Aorta (tissue), 5 donors: ENCODE data around the gene SLCO2B1. TPM values are rescaled to one million over a fixed set of nuclear protein-coding genes. Genes with fewer than 3 reads are reported as not detected.

ENCODE experiments used
- ATAC-seq: fragments of 200-7000 bp; cut with Tn5 transposase; one replicate; pipeline ENCODE4 v1.9.1; 2022; ENCODE audit warnings: moderate library complexity; ENCODE audit not compliant: low FRiP score
- DNase-seq, 2 donors: peaks; one replicate each; pipeline ENCODE4 v3.0.0-alpha.2; 2020
- H3K27ac ChIP-seq, 2 donors: one replicate each; pipeline ENCODE4 v1.5.1; 2013; ENCODE audit warnings: low read length in 2 of 2, mild to moderate bottlenecking in 2 of 2, moderate library complexity in 2 of 2, control low read depth in 1 of 2, inconsistent platforms in 1 of 2, low read depth in 1 of 2
- H3K27me3 ChIP-seq, 2 donors: one replicate each; pipeline ENCODE4 v1.6.1; 2013; ENCODE audit warnings: control low read depth in 1 of 2, low read length in 1 of 2, mild to moderate bottlenecking in 1 of 2, moderate library complexity in 1 of 2; ENCODE audit not compliant: insufficient read depth in 2 of 2, control insufficient read depth in 1 of 2
- H3K36me3 ChIP-seq, 2 donors: one replicate each; pipeline ENCODE4 v1.6.1; 2013; ENCODE audit warnings: control low read depth in 1 of 2, low read length in 1 of 2, mild to moderate bottlenecking in 1 of 2; ENCODE audit not compliant: insufficient read depth in 2 of 2, control insufficient read depth in 1 of 2
- H3K4me1 ChIP-seq, 2 donors: one replicate each; pipeline ENCODE4 v1.6.1; 2013; ENCODE audit warnings: low read length in 2 of 2, control low read depth in 1 of 2, mild to moderate bottlenecking in 1 of 2, moderate library complexity in 1 of 2; ENCODE audit not compliant: insufficient read depth in 2 of 2, control insufficient read depth in 1 of 2
- H3K4me3 ChIP-seq, 2 donors: one replicate each; pipeline ENCODE4 v1.5.1; 2013; ENCODE audit warnings: low read length in 2 of 2, control low read depth in 1 of 2, mild to moderate bottlenecking in 1 of 2
- H3K9me3 ChIP-seq: one replicate; pipeline ENCODE4 v1.6.1; 2013; ENCODE audit warnings: mild to moderate bottlenecking, low read length; ENCODE audit not compliant: control insufficient read depth
- WGBS, 2 donors: extraction: QIAGEN DNeasy Blood & Tissue Kit; methylation state at CpG; one replicate each; pipeline ENCODE4 v1.1.7; 2013; 5-methylcytosine and 5-hydroxymethylcytosine counted together
- intact Hi-C, 2 donors: fragments of 100-400 bp; cut with DNase I; formaldehyde crosslinking; loops; one replicate each; pipeline versions ENCODE4 v1.14.2 to v1.15.0; 2022
- polyA plus RNA-seq, 2 donors: library from polyadenylated mRNA; stranded (reverse); fragments of 200-250 nt; gene quantifications; one replicate each; pipeline ENCODE4 v1.2.3, GENCODE V29; 2013
- total RNA-seq, 2 donors: library from RNA; stranded (reverse); fragmentation: NEBNext Ultra II Directional; extraction: Animal tissue kit (Norgen Biotek cat#: 25700); gene quantifications; one replicate each; pipeline ENCODE4 v1.2.1, GENCODE V29; 2021
- donor health status: healthy with polysubstance abuse.
- donor health status: Bipolar disorder and iron deficiency.
- donor health status: DM: no; HTN: no; CAD: no.
- donor health status: DM: no; HTN: no; CAD: no.
- donor health status: DM: yes; HTN: yes; CAD: no.

SLCO2B1 gene
- total and polyA plus RNA-seq, 4 donors = 3.3 to 144 (median 48.3) TPM

DNA sequence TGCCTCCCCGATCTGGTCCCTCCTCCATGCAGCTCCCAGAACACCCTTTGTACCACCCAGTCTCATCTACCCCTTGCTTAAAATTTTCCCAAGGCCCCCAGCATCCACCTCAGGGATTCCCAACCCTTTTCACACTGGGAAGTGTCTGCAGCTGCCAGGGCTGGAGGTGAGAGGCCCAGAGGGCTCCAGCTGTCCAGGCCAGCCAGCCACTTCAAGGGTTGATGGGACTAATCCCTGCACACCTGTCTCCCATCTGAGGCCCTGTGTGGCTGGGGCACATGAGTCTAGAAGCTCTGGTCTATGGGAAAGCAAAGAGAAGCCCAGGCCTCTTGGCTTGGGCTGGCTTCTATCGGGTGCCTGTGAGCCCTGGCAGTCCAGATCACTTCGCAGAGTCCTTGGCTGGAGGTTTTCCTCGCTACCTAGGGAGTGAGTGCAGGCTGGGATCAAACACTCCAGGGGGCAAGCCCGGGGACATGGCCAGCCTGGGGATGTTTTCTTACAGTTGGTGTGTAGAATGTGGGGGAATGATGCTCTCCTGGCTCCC lies 48.6 kb downstream of the SLCO2B1 start:
- no peaks in the 10 kb centered on the region for H3K9me3 ChIP-seq
- 62 to 75% methylated on average over 5 of the region's 5 CpGs for WGBS, 2 donors
- intact Hi-C loops = loop anchor here in 1 of 2 donors (5.0 kb wide), 1 partner anchor 57 kb away; no protein-coding TSS in a partner anchor
- H3K36me3 ChIP-seq = no peaks in the 10 kb centered on the region
- no peaks in the 10 kb centered on the region for H3K27me3 ChIP-seq
- no peaks in the 10 kb centered on the region for H3K4me1 ChIP-seq
- DNase-seq (no peak), ATAC-seq (no peak)
- no peak overlapping the region for H3K4me3 ChIP-seq
- no peak overlapping the region for H3K27ac ChIP-seq

DNA sequence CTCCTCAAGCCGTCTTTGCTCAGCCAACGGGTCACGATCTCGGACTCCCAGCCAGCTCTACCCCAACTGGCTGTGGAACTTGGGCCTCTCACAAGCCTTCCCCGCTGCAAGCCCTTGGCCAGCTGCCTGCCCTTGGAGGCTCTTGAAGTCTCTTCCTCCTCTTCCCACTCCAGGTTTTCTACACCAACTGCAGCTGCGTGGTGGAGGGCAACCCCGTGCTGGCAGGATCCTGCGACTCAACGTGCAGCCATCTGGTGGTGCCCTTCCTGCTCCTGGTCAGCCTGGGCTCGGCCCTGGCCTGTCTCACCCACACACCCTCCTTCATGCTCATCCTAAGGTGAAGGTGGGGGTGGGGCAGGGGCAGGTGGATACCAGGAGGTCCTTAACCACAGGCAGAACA lies 49.1 kb downstream of the SLCO2B1 start:
- no peak overlapping the region for H3K27ac ChIP-seq
- H3K27me3 ChIP-seq = no peaks in the 10 kb centered on the region
- no peak for DNase-seq
- WGBS, 2 donors = 44 to 60% methylated on average over 10 of the region's 10 CpGs
- no peak overlapping the region for H3K4me3 ChIP-seq
- H3K9me3 ChIP-seq = no peaks in the 10 kb centered on the region
- no peak for ATAC-seq
- intact Hi-C loops = no loop called here
- no peaks in the 10 kb centered on the region for H3K36me3 ChIP-seq
- H3K4me1 ChIP-seq = no peaks in the 10 kb centered on the region

DNA sequence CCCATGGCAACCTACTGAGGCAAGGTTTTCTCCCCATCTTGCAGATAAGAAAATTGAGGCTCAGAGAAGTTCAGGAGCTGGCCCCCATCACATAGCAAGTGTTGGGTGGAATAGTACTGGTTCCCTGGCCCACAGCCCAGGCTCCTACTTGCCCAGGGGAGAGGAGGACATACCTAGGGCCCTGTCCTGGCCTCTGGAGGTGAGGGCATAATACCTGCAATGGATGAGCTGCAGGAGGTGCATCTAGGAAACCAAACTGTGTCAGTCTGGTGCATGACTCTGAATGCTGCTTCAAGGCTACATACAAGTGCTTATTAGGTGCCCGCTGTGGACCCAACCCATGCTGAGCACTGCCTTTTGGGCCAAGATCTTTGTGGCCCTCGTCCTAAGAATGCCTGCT lies 49.6 kb downstream of the SLCO2B1 start:
- intact Hi-C loops = no loop called here

DNA sequence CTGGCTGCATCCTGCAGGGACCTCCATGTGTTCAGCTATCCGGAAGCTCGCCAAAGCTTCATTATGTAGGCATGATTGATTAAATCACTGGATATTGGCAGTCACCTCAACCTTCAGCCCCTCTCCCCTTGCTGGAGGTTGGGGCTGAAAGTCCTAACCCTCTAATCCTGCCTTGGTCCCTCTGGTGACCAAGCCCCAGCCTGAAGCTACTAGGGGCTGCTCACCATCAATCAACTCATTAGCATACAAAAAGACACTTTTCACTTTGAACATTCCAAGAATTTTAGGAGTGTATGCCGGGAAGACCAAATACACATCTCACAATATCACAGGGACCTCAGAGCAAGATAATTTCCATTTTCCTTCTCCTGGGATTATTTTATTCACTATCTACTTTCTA lies 50.9 kb downstream of the SLCO2B1 start:
- no peaks in the 10 kb centered on the region for H3K36me3 ChIP-seq
- 70 to 71% methylated on average over 3 of the region's 3 CpGs for WGBS, 2 donors
- H3K27ac ChIP-seq = no peak overlapping the region
- no peak for ATAC-seq
- no peaks in the 10 kb centered on the region for H3K27me3 ChIP-seq
- intact Hi-C loops = no loop called here
- H3K4me1 ChIP-seq = no peaks in the 10 kb centered on the region
- no peak overlapping the region for H3K4me3 ChIP-seq
- no peaks in the 10 kb centered on the region for H3K9me3 ChIP-seq
- DNase-seq = no peak

More for the DNA sequence above, 49.6 kb downstream of the SLCO2B1 start:
- Histone ChIP-seq H3K9me3 (no peaks in the 10 kb centered on the region), H3K27ac (no peak overlapping the region), H3K4me1 (no peaks in the 10 kb centered on the region), H3K27me3 (no peaks in the 10 kb centered on the region), H3K36me3 (no peaks in the 10 kb centered on the region), H3K4me3 (no peak overlapping the region)
- WGBS, 2 donors = 89 to 91% methylated on average over 2 of the region's 2 CpGs
- no peak for ATAC-seq
- DNase-seq = no peak

DNA sequence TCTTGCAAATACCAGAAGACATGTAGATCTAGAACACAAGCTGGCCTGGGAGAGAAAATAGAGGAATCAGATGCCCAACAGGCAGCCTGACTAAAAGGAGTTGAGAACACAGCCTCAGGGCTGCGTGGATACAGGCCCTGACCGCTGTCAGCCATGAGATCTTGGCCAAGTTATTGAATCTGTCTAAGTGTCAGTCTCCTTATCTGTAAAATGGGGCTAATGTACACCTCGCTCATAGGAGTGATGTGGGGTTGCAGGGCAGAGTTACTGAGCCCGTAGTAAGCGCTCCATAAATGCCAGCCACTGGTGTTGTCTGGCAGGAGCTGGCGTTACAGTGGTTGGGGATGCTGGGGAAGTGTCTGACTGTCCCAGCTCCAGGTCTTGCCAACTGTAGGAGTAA lies 51.3 kb downstream of the SLCO2B1 start:
- H3K36me3 ChIP-seq = no peaks in the 10 kb centered on the region
- H3K9me3 ChIP-seq = no peaks in the 10 kb centered on the region
- no peaks in the 10 kb centered on the region for H3K27me3 ChIP-seq
- no peaks in the 10 kb centered on the region for H3K4me1 ChIP-seq
- ATAC-seq (no peak), DNase-seq (no peak)
- no peak overlapping the region for H3K27ac ChIP-seq
- intact Hi-C loops = no loop called here
- WGBS, 2 donors = 87 to 89% methylated on average over 6 of the region's 6 CpGs
- no peak overlapping the region for H3K4me3 ChIP-seq

DNA sequence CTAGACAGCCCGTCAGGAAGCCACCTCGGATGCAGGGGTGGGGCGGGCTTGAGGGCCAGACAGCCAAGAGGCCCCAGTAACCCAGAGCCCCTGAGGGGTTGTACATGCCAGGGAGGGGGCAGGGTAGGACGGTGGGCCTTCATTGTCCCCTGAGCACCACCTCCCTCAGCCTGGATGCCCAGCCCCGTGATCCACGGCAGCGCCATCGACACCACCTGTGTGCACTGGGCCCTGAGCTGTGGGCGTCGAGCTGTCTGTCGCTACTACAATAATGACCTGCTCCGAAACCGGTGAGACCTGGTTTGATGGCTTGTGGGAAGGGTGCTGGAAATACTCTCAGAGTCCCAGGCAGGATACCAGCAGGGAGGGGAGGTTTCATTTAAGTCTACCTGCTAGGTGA lies 52.2 kb downstream of the SLCO2B1 start:
- ATAC-seq = no peak
- DNase-seq = no peak
- H3K9me3 ChIP-seq = no peaks in the 10 kb centered on the region
- no peaks in the 10 kb centered on the region for H3K4me1 ChIP-seq
- H3K27ac ChIP-seq = no peak overlapping the region
- H3K27me3 ChIP-seq = no peaks in the 10 kb centered on the region
- 90 to 92% methylated on average over 13 of the region's 13 CpGs for WGBS, 2 donors
- H3K36me3 ChIP-seq = no peaks in the 10 kb centered on the region
- intact Hi-C loops = no loop called here
- H3K4me3 ChIP-seq = no peak overlapping the region

DNA sequence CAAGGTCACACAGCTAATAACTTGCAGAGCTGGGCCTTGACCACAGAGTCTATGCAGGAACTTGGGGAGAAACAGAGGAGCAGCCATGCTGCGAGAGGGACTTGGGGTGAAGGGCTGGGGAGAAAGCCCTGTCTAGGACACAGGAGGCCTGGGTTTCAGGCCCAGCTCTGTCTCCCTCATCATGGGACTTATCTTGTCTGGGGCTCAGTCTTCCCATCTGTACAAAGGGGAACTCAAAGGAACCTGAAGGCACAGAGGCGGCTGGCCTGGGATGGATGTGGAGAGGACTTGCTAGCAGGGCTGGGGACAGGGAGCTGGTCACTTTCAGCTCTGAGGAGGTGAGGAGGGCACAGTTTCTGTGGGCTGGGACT lies 52.7 kb downstream of the SLCO2B1 start:
- Histone ChIP-seq H3K36me3 (no peaks in the 10 kb centered on the region), H3K27ac (no peak overlapping the region), H3K27me3 (no peaks in the 10 kb centered on the region), H3K4me1 (no peaks in the 10 kb centered on the region), H3K9me3 (no peaks in the 10 kb centered on the region), H3K4me3 (no peak overlapping the region)
- WGBS, 2 donors = 96% methylated on average over 2 of the region's 2 CpGs
- intact Hi-C loops = no loop called here
- DNase-seq = no peak
- no peak for ATAC-seq

DNA sequence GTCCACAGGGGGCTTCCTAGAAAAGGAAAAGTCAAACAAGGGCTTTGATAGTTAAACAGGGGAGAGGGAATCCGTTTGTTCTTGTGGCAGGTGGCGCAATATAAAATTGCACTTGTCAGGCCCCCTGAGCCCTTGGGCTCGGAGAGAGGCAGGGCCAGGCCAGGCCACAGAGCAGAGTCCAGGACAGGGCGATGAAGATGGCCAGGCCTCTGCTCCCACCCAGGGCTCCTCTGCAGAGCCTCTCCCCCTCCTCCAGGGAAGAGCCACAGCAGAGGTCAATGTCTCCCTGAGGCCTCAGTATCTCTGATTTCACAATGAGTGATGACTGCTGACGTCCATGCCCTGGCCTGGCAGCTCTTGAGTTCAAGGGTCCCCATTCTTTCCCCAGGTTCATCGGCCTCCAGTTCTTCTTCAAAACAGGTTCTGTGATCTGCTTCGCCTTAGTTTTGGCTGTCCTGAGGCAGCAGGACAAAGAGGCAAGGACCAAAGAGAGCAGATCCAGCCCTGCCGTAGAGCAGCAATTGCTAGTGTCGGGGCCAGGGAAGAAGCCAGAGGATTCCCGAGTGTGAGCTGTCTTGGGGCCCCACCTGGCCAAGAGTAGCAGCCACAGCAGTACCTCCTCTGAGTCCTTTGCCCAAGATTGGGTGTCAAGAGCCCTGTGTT lies 53.2 kb downstream of the SLCO2B1 start:
- Histone ChIP-seq H3K4me3 (no peak overlapping the region), H3K27ac (no peak overlapping the region), H3K4me1 (no peaks in the 10 kb centered on the region), H3K36me3 (no peaks in the 10 kb centered on the region), H3K9me3 (no peaks in the 10 kb centered on the region), H3K27me3 (no peaks in the 10 kb centered on the region)
- no peak for ATAC-seq
- intact Hi-C loops = no loop called here
- WGBS, 2 donors = 90 to 91% methylated on average over 10 of the region's 10 CpGs
- DNase-seq = no peak
